HCT116 (cell line): ENCODE measurements around the gene CSTA. TPM values are rescaled to one million over a fixed set of nuclear protein-coding genes. Genes with fewer than 3 reads are reported as not detected.

ENCODE experiments used
- ATAC-seq: fragments of 200-7000 bp; cut with Tn5 transposase; 2 replicates; pipeline ENCODE4 v1.9.1; 2020; ENCODE audit warnings: mild to moderate bottlenecking, moderate library complexity
- BruUV-seq: library from RNA; stranded (reverse); fragments of 400-500 nt; replicated peaks from 2 replicates; lab custom pipeline; 2021; lab: Mats Ljungman, UMichigan
- CTCF ChIA-PET: fragments of 300-600 bp; sonication (Branson Sonifier 250); formaldehyde crosslinking; loops from one replicate; lab custom pipeline; 2021; ENCODE audit warnings: antibody characterized with exemption; lab: Charles Lee
- POLR2A ChIA-PET: fragments of 300-600, 350-600 bp; sonication (Branson Sonifier 250); formaldehyde crosslinking; loops from one replicate; lab custom pipeline; 2021; ENCODE audit warnings: antibody characterized with exemption; lab: Charles Lee
- RAD21 ChIA-PET, 2 experiments: fragments of 300-600 bp; sonication (Branson Sonifier 250); formaldehyde crosslinking; loops; one replicate each; lab custom pipeline; 2023; ENCODE audit warnings: low total read pairs in 2 of 2; ENCODE audit not compliant: uncharacterized antibody in 2 of 2, unreplicated experiment in 2 of 2, low non-redundant PET in 1 of 2; lab: Charles Lee
- DNase-seq: peaks from one replicate; pipeline ENCODE4 v3.0.0-alpha.2; 2010; ENCODE audit warnings: low read depth, low spot score
- H2AFZ ChIP-seq: fragments of 200-600 bp; shearing (Covaris generic), sonication (generic); 2 replicates; pipeline ENCODE4 v1.6.1; 2017; ENCODE audit warnings: low read depth, mixed run types, mixed read lengths, antibody characterized with exemption, low read length; ENCODE audit not compliant: poor library complexity, severe bottlenecking
- H3K27ac ChIP-seq: 2 replicates; pipeline ENCODE4 v1.5.1; 2012; ENCODE audit warnings: low read depth, low read length
- H3K27me3 ChIP-seq: fragments of 200-600 bp; sonication (generic); 2 replicates; pipeline ENCODE4 v1.6.1; 2016; ENCODE audit warnings: mixed run types, low read length, mixed read lengths; ENCODE audit not compliant: insufficient read depth
- H3K36me3 ChIP-seq, 2 experiments: fragments of 200-500 bp in 1 of 2; fragments of 200-600 bp in 1 of 2; sonication (Bioruptor generic) in 1 of 2; sonication (generic) in 1 of 2; 2 replicates each; pipeline versions ENCODE4 v1.5.1 to v1.6.1; 2014 to 2016; ENCODE audit warnings: low read length in 2 of 2, inconsistent platforms in 1 of 2, mixed read lengths in 1 of 2, mixed run types in 1 of 2; ENCODE audit not compliant: insufficient read depth in 2 of 2, control insufficient read depth in 1 of 2
- H3K4me1 ChIP-seq, 2 experiments: fragments of 200-600 bp in 1 of 2; sonication (generic) in 1 of 2; 2 replicates each; pipeline versions ENCODE4 v1.5.1 to v1.6.1; 2012 to 2017; ENCODE audit warnings: low read length in 2 of 2, inconsistent platforms in 1 of 2, mild to moderate bottlenecking in 1 of 2, mixed read lengths in 1 of 2, mixed run types in 1 of 2, moderate library complexity in 1 of 2; ENCODE audit not compliant: insufficient read depth in 2 of 2, control insufficient read depth in 1 of 2
- H3K4me2 ChIP-seq: fragments of 200-600 bp; sonication (generic); 2 replicates; pipeline ENCODE4 v1.6.1; 2017; ENCODE audit warnings: mixed run types, low read length, mixed read lengths
- H3K4me3 ChIP-seq, 2 experiments: fragments of 200-600 bp in 1 of 2; sonication (generic) in 1 of 2; replicated peaks in 1 of 2; 2 replicates each; pipeline ENCODE4 v1.5.1; 2011 to 2016; ENCODE audit warnings: low read length in 2 of 2, control low read depth in 1 of 2, low read depth in 1 of 2, mild to moderate bottlenecking in 1 of 2, mixed read lengths in 1 of 2, mixed run types in 1 of 2
- H3K79me2 ChIP-seq: fragments of 200-600 bp; sonication (generic); 2 replicates; pipeline ENCODE4 v1.6.1; 2017; ENCODE audit warnings: mild to moderate bottlenecking, mixed run types, low read length, moderate library complexity, mixed read lengths; ENCODE audit not compliant: insufficient read depth
- H3K9ac ChIP-seq: fragments of 200-600 bp; sonication (generic); 2 replicates; pipeline ENCODE4 v1.6.1; 2016; ENCODE audit warnings: low read length, mixed read lengths
- H3K9me2 ChIP-seq: fragments of 200-600 bp; sonication (generic), shearing (Covaris generic); 2 replicates; pipeline ENCODE4 v1.6.1; 2017; ENCODE audit warnings: mixed run types, mild to moderate bottlenecking, moderate library complexity; ENCODE audit not compliant: insufficient read depth
- H3K9me3 ChIP-seq, 2 experiments: fragments of 200-500 bp in 1 of 2; fragments of 200-600 bp in 1 of 2; sonication (Bioruptor generic) in 1 of 2; sonication (generic) in 1 of 2; 2 replicates each; pipeline ENCODE4 v1.6.1; 2014 to 2017; ENCODE audit warnings: low read length in 2 of 2, mixed read lengths in 2 of 2, inconsistent platforms in 1 of 2, low read depth in 1 of 2, mild to moderate bottlenecking in 1 of 2, mixed run types in 1 of 2, moderate library complexity in 1 of 2; ENCODE audit not compliant: control insufficient read depth in 1 of 2, insufficient read depth in 1 of 2
- H4K20me1 ChIP-seq: fragments of 200-600 bp; sonication (generic), shearing (Covaris generic); 2 replicates; pipeline ENCODE4 v1.6.1; 2017; ENCODE audit warnings: mixed run types, mild to moderate bottlenecking, moderate library complexity; ENCODE audit not compliant: insufficient read depth
- ATF3 ChIP-seq: IDR thresholded peaks from 2 replicates; pipeline ENCODE4 v1.6.1; 2012
- CBX3 ChIP-seq: IDR thresholded peaks from 2 replicates; pipeline ENCODE4 v1.6.1; 2012; ENCODE audit warnings: low read depth
- CEBPB ChIP-seq: IDR thresholded peaks from 2 replicates; pipeline ENCODE4 v1.6.1; 2012; ENCODE audit warnings: low read depth
- EGR1 ChIP-seq: IDR thresholded peaks from 2 replicates; pipeline ENCODE4 v1.6.1; 2012; ENCODE audit warnings: low read depth
- ELF1 ChIP-seq: IDR thresholded peaks from 2 replicates; pipeline ENCODE4 v1.6.1; 2012; ENCODE audit warnings: low read depth, borderline replicate concordance
- EZH2 ChIP-seq: fragments of 200-600 bp; sonication (generic); IDR thresholded peaks from 2 replicates; pipeline ENCODE4 v1.6.1; 2017; ENCODE audit warnings: antibody characterized with exemption, mixed run types
- FOSL1 ChIP-seq: IDR thresholded peaks from 2 replicates; pipeline ENCODE4 v1.6.1; 2012; ENCODE audit warnings: low read depth
- JUND ChIP-seq: IDR thresholded peaks from 2 replicates; pipeline ENCODE4 v1.6.1; 2012
- POLR2AphosphoS5 ChIP-seq: IDR thresholded peaks from 2 replicates; pipeline ENCODE4 v1.6.1; 2011; ENCODE audit warnings: mild to moderate bottlenecking, low read depth, low read length, moderate library complexity
- SIN3A ChIP-seq: IDR thresholded peaks from 2 replicates; pipeline ENCODE4 v1.6.1; 2012; ENCODE audit warnings: low read depth
- SP1 ChIP-seq: IDR thresholded peaks from 2 replicates; pipeline ENCODE4 v1.6.1; 2012; ENCODE audit warnings: low read depth
- SRF ChIP-seq: IDR thresholded peaks from 2 replicates; pipeline ENCODE4 v1.6.1; 2012; ENCODE audit warnings: low read depth
- TCF7L2 ChIP-seq: IDR thresholded peaks from 2 replicates; pipeline ENCODE4 v1.7.0; 2011; ENCODE audit warnings: borderline replicate concordance, inconsistent platforms; ENCODE audit not compliant: insufficient read depth, insufficient read length; ENCODE audit errors: extremely low read depth
- ZNF274 ChIP-seq: fragments of 200-500 bp; sonication (Bioruptor generic); IDR thresholded peaks from 2 replicates; pipeline ENCODE4 v1.6.1; 2014; ENCODE audit warnings: mild to moderate bottlenecking, low read depth, low read length, inconsistent platforms
- intact Hi-C: fragments of 100-400 bp; cut with micrococcal nuclease; formaldehyde crosslinking; loops from 2 replicates; pipeline ENCODE4 v1.10.0; 2022
- total RNA-seq: library from RNA; stranded (reverse); gene quantifications from one replicate; pipeline ENCODE4 v1.2.1, GENCODE V29; 2021; ENCODE audit not compliant: unreplicated experiment
- TF ChIP-seq, protein P1 (sequence below): IDR thresholded peaks from 2 replicates; pipeline ENCODE4 v1.6.1; 2012
- TF ChIP-seq, protein P2 (sequence below): IDR thresholded peaks from 2 replicates; pipeline ENCODE4 v1.6.1; 2011; ENCODE audit warnings: mild to moderate bottlenecking, low read length, moderate library complexity; ENCODE audit not compliant: insufficient replicate concordance; ENCODE audit errors: extremely low read depth
- TF ChIP-seq, protein P3 (sequence below), 3 experiments: fragments of 200-600 bp in 1 of 3; sonication (generic) in 1 of 3; IDR thresholded peaks in 2 of 3; conservative IDR thresholded peaks in 1 of 3; 2 replicates each; pipeline ENCODE4 v1.5.1; 2012 to 2017; ENCODE audit warnings: low read depth in 2 of 3, low read length in 2 of 3, antibody characterized with exemption in 1 of 3, borderline replicate concordance in 1 of 3, control low read depth in 1 of 3, mild to moderate bottlenecking in 1 of 3, mixed read lengths in 1 of 3, mixed run types in 1 of 3, moderate library complexity in 1 of 3; ENCODE audit not compliant: insufficient read depth in 1 of 3

Gene CSTA
- total RNA-seq, 1 experiment from 2014 or later: 11.0 TPM

DNA sequence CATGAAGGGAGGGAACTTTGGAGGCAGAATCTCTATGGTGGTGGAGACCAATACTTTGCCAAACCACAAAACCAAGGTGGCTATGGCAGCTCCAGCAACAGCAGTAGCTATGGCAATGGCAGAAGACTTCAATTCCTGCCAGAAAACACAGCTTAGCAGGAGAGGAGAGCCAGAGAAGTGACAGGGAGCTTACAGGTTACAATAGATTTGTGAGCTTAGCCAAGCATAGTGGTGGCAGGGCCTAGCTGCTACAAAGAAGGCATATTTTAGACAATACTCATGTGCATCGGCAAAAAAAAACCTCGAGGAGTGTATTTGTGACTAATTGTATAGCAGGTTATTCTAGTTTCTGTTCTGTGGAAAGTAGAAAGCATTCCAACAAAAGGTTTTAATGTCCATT, 6.4 kb upstream of the CSTA start:
- Histone ChIP-seq H3K9ac (no peak overlapping the region), H4K20me1 (no peaks in the 10 kb centered on the region), H2AFZ (no peak overlapping the region), H3K27ac (no peak overlapping the region), H3K9me3 (no peaks in the 10 kb centered on the region), H3K4me3 (no peak overlapping the region), H3K9me2 (no peaks in the 10 kb centered on the region), H3K4me1 (no peaks in the 10 kb centered on the region), H3K27me3 (no peaks in the 10 kb centered on the region), H3K36me3 (no peaks in the 10 kb centered on the region), H3K79me2 (no peaks in the 10 kb centered on the region), H3K4me2 (no peak overlapping the region)
- TF ChIP-seq EGR1: no peak
- TF ChIP-seq JUND: no peak
- TF ChIP-seq ATF3: no peak
- TF ChIP-seq, protein P1, sequence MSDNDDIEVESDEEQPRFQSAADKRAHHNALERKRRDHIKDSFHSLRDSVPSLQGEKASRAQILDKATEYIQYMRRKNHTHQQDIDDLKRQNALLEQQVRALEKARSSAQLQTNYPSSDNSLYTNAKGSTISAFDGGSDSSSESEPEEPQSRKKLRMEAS: no peak
- TF ChIP-seq EZH2: no peak
- TF ChIP-seq ELF1: no peak
- TF ChIP-seq ZNF274: no peak
- TF ChIP-seq CBX3: no peak
- RAD21 ChIA-PET: no interaction called here
- intact Hi-C loops: no loop called here
- CTCF ChIA-PET: no interaction called here
- no peak for DNase-seq
- POLR2A ChIA-PET: no interaction called here
- BruUV-seq: no TSS peak
- ATAC-seq: no peak

- H3K9me3 ChIP-seq: no peaks in the 10 kb centered on the region
- no peaks in the 10 kb centered on the region for H3K36me3 ChIP-seq
- ChIA-PET RAD21 (no interaction called here), POLR2A (no interaction called here), CTCF (no interaction called here)
- DNase-seq (no peak), ATAC-seq (no peak)
- intact Hi-C loops: no loop called here
- H3K9me2 ChIP-seq: no peaks in the 10 kb centered on the region
- no peak overlapping the region for H3K4me2 ChIP-seq
- no TSS peak for BruUV-seq
- no peaks in the 10 kb centered on the region for H4K20me1 ChIP-seq
- H3K4me3 ChIP-seq: no peak overlapping the region
- no peaks in the 10 kb centered on the region for H3K27me3 ChIP-seq
- peaks cover 0 to 7% of the 10 kb centered on the region in 2 experiments; a peak in 1 of 4 replicates for H3K4me1 ChIP-seq
- H3K27ac ChIP-seq: no peak overlapping the region
- H3K79me2 ChIP-seq: no peaks in the 10 kb centered on the region
- H2AFZ ChIP-seq: no peak overlapping the region
- H3K9ac ChIP-seq: no peak overlapping the region
- TF ChIP-seq, protein P2, sequence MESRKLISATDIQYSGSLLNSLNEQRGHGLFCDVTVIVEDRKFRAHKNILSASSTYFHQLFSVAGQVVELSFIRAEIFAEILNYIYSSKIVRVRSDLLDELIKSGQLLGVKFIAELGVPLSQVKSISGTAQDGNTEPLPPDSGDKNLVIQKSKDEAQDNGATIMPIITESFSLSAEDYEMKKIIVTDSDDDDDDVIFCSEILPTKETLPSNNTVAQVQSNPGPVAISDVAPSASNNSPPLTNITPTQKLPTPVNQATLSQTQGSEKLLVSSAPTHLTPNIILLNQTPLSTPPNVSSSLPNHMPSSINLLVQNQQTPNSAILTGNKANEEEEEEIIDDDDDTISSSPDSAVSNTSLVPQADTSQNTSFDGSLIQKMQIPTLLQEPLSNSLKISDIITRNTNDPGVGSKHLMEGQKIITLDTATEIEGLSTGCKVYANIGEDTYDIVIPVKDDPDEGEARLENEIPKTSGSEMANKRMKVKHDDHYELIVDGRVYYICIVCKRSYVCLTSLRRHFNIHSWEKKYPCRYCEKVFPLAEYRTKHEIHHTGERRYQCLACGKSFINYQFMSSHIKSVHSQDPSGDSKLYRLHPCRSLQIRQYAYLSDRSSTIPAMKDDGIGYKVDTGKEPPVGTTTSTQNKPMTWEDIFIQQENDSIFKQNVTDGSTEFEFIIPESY: no peak
- TF ChIP-seq POLR2AphosphoS5 (no peak), SIN3A (no peak), SP1 (no peak), SRF (no peak), TCF7L2 (no peak), FOSL1 (no peak), JUND (no peak), CEBPB (no peak)
- TF ChIP-seq, protein P3, sequence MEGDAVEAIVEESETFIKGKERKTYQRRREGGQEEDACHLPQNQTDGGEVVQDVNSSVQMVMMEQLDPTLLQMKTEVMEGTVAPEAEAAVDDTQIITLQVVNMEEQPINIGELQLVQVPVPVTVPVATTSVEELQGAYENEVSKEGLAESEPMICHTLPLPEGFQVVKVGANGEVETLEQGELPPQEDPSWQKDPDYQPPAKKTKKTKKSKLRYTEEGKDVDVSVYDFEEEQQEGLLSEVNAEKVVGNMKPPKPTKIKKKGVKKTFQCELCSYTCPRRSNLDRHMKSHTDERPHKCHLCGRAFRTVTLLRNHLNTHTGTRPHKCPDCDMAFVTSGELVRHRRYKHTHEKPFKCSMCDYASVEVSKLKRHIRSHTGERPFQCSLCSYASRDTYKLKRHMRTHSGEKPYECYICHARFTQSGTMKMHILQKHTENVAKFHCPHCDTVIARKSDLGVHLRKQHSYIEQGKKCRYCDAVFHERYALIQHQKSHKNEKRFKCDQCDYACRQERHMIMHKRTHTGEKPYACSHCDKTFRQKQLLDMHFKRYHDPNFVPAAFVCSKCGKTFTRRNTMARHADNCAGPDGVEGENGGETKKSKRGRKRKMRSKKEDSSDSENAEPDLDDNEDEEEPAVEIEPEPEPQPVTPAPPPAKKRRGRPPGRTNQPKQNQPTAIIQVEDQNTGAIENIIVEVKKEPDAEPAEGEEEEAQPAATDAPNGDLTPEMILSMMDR (IDR thresholded peaks at IDR 0.05 in 2 of 3, conservative IDR thresholded peaks at IDR 0.05 in 1 of 3; ENCODE audit: borderline replicate concordance in 1 of 3, insufficient read depth in 1 of 3, low read depth in 2 of 3, low read length in 2 of 3): no peak
Observed at GRCh38 chr3:122322095-122323075, 2.7 kb upstream of the CSTA start.
